HG03520 (cell line): ENCODE results near the gene NECAB2.

Experiments used
- ATAC-seq: cut with Tn5 transposase; IDR thresholded peaks from one replicate; pipeline ENCODE4 v1.9.1; 2021; ENCODE audit warnings: mild to moderate bottlenecking, moderate library complexity; ENCODE audit not compliant: unreplicated experiment

NECAB2 gene

GRCh38 chr16:83967838-83968305, at the start of gene NECAB2:
Gene NECAB2 (plus strand): TSS chr16:83968244. CDS start chr16:83968649, 405 bp downstream.
- ATAC-seq = no peak

GRCh38 chr16:83920894-83921491, 47.1 kb upstream of the NECAB2 start:
- ATAC-seq = no peak

DNA sequence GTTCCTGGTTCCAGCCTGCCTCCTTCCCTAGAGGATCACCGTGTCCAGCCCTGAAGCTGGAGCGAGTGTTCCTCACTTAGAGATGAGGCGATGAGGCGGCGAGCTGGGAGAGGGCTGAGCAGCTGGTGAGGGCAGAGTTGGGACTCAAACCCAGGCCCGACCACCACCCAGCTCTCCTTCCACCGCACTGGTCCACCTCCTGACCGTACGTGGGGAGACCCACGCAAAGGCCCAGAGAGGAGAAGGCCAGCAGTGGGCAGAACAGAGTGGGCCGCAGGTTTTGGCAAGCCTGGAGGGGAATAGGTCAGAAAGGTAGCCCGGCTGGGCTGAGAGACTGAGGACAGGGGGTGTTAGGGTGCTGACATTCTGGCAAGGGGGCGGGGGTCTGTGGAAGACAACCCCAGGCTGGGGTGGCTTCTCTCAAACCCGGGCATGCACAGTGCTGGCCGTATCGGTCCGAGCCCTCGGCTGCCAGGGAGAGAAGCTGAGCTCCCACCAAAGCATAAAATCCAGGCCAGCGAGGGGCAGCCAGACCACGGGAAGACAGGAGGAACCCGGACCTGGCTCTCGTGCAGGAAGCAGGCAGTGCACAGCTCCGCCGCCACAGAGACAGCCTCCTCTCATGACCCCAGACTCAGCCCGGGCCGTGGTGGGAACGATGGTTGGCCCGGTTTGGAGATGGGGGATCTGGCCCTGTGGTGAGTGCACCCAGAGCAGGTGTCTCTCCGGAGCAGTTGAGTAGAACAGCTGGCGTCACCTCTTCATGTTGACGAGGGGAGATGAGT, 44.3 kb upstream of the NECAB2 start:
- no peak for ATAC-seq

GRCh38 chr16:83924686-83925085, 43.4 kb upstream of the NECAB2 start:
- no peak for ATAC-seq

GRCh38 chr16:83925095-83925905, 42.7 kb upstream of the NECAB2 start:
- ATAC-seq = no peak

- ATAC-seq = no peak
Measured at GRCh38 chr16:83925957-83926725, 41.9 kb upstream of the NECAB2 start.

- ATAC-seq = no peak
Measured at GRCh38 chr16:83926726-83927397, 41.2 kb upstream of the NECAB2 start.

GRCh38 chr16:83928341-83929055, 39.5 kb upstream of the NECAB2 start:
- no peak for ATAC-seq

DNA sequence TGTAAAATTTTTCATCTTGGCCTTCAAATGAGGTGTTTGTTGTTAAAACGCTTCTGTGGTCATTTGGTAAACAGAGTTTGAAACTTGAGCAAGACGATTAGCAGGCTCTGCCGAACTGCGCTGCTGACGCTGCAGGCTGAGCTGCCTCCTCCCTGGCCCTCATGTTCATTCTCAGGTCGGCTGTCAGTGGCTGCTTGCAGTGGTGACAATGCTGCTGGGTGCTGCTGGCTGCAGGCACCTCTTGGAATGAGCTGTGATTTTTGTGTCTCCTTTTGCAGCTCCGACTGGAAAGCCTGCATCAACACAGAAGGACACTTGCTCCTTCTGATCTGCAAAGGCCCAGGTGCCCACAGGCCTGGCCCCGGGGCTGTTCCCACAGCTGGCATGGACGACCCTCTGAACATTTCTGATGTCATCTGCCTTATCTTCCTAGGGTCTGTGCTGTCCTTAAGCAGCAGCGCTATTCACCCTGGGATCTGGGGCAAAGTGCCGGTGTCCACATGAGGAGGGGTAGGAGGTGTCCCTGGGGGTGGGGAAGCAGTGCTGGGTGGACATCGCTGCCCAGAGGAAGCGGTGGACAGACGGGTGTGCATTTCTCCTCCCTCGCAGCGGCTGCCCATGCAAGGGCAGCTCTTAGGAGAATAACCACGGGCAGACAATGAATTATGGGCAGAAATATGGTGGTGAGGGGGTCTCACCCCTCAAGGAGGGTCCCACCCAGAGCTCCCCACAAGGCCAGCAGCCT, 38.1 kb upstream of the NECAB2 start:
- ATAC-seq = no peak

DNA sequence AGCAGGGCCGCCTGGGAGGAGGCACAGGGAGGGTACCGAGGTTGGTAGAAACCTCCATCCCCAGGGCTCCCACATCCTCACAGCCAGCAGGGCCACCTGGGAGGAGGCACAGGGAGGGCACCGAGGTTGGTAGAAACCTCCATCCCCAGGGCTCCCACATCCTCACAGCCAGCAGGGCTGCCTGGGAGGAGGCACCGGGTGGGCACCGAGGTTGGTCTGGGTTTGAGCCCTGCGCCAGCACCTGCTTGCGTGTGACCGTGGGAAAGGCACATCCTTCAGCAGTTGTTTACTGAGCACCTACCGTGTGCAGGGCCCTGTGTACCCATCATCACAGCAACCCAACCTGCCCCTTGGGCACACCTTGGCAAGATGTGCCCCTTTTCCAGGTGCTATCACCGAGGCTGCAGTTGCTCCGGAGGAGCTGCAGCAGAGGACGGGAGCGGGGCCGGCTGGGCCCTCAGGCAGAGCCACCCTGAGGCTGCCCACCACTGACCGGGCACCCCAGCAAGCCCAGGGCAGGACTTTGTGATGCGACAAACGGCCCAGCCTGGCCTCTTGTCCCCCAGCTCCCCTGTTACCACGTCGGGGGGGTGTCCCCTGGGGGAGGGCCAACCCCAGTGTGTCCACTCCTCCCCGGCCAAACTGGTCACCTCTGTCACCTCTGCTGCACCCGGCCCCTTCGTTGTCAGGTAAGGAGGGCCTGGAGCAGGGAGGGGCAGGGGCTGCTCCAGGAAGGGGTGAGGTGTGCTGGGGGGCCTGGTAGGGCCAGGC, 37.1 kb upstream of the NECAB2 start:
- no peak for ATAC-seq

GRCh38 chr16:83931556-83931955, 36.5 kb upstream of the NECAB2 start:
- ATAC-seq = no peak

DNA sequence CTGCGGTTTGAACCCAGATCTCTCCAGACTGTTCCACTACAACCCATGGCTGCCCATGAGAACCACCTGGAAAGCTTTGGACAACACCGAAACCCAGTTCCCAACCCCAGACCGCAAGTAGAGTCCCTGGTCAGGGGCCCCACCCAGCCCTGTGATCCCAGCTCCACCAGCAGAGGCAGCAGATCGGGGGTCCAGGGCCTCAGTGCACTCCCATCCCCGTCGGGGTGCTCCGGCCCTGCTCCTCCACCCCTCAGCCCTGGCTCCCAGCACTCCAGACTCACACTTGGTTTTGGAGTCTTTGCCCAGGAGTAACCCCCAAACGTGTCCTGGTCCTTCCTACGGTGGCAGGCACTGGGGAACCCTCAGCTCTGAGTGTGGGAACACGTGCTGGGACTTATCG, 35.7 kb upstream of the NECAB2 start:
- ATAC-seq = no peak

GRCh38 chr16:83932955-83933673, 34.9 kb upstream of the NECAB2 start:
- no peak for ATAC-seq

GRCh38 chr16:83933885-83934683, 34.0 kb upstream of the NECAB2 start:
- ATAC-seq = no peak

- no peak for ATAC-seq
Measured at GRCh38 chr16:83934684-83934977, 33.4 kb upstream of the NECAB2 start.

- ATAC-seq = no peak
Measured at GRCh38 chr16:83935005-83935857, 32.8 kb upstream of the NECAB2 start.
